Keratinocyte (primary cell): ENCODE data around the gene KLHL10.
A peak's percentile ranks its signal among the peaks of the same experiment; 100 is the strongest.

Experiments
- CTCF ChIP-seq, 3 experiments: IDR thresholded peaks in 1 of 3; conservative IDR thresholded peaks in 1 of 3; optimal IDR thresholded peaks in 1 of 3; 2 replicates in 2 of 3; 3 replicates in 1 of 3; pipeline versions ENCODE3 to v1.5.1; 2011; ENCODE audit warnings: low read length in 3 of 3, mild to moderate bottlenecking in 3 of 3, moderate library complexity in 2 of 3, control low read depth in 1 of 3, inconsistent platforms in 1 of 3; ENCODE audit not compliant: insufficient read depth in 2 of 3; ENCODE audit errors: extremely low read depth in 1 of 3
- EZH2 ChIP-seq: IDR thresholded peaks from one replicate; pipeline ENCODE4 v1.6.1; 2012; ENCODE audit warnings: inconsistent platforms, mild to moderate bottlenecking, low read length, moderate library complexity

- TF ChIP-seq CTCF (optimal IDR thresholded peaks at IDR 0.05 in 1 of 3, IDR thresholded peaks at IDR 0.05 in 1 of 3, conservative IDR thresholded peaks at IDR 0.05 in 1 of 3; ENCODE audit: extremely low read depth in 1 of 3, insufficient read depth in 2 of 3, low read length in 3 of 3) (peak in 1 of 3 experiments; percentile 19), EZH2 (no peak)
Observed at GRCh38 chr17:41885733-41886132, 48.1 kb downstream of the KLHL10 start.
